ENCODE data around the gene HOMEZ. TPM values are rescaled to one million over a fixed set of nuclear protein-coding genes. Genes with fewer than 3 reads are reported as not detected.
"Not testable (repeated sequence)": the region's sequence is repeated elsewhere in the genome, so short reads cannot be mapped to it uniquely, and the experiment has no call there.

HOMEZ gene
- 8.2 TPM for polyA plus RNA-seq (2013)

- peaks cover 0 to 3% (median 3%) of the 10 kb centered on the region in 4 experiments for H3K36me3 ChIP-seq (ENCODE audit: control insufficient read depth in 4 of 4, insufficient read depth in 4 of 4, low read length in 3 of 4)
- H3K27ac ChIP-seq (ENCODE audit: insufficient read depth in 1 of 2, low read depth in 1 of 2, low read length in 2 of 2, poor library complexity in 1 of 2, severe bottlenecking in 2 of 2), result peak within 1 kb of the TSS; percentile 76 to 91
- H3K4me1 ChIP-seq (ENCODE audit: control extremely low read depth in 1 of 4, control insufficient read depth in 4 of 4, insufficient read depth in 4 of 4, low read length in 3 of 4), result peaks cover 11 to 22% (median 15%) of the 10 kb centered on the region in 4 experiments
- no peaks in the 10 kb centered on the region for H3K9me3 ChIP-seq (ENCODE audit: control extremely low read depth in 1 of 5, control insufficient read depth in 4 of 5, insufficient read depth in 2 of 5, low read depth in 1 of 5, low read length in 4 of 5)
- peak within 1 kb of the TSS; percentile 59 to 96 (median 95) for H3K4me3 ChIP-seq (ENCODE audit: control insufficient read depth in 1 of 7, extremely low read depth in 1 of 7, insufficient read depth in 4 of 7, low read depth in 2 of 7, low read length in 6 of 7)
- WGBS (ENCODE audit: insufficient coverage), result under 1% methylated on average over 48 of the region's 53 CpGs
- H3K27me3 ChIP-seq (replicated peaks in 2 of 5; ENCODE audit: control insufficient read depth in 4 of 5, insufficient read depth in 5 of 5, low read length in 4 of 5), result no peaks in the 10 kb centered on the region
- POLR2A ChIA-PET, result interaction anchor here (0.6 to 1.7 kb wide), 7 partner anchors 11 to 35 kb away, joined by 3 to 8 read pairs (median 3); partner anchors contain the start of genes BCL2L2, PABPN1 and PPP1R3E
- CTCF ChIA-PET, result interaction anchor here (0.6 to 3.0 kb wide), 12 partner anchors 9 to 274 kb away, joined by 3 to 22 read pairs (median 4); partner anchors contain the start of genes PABPN1 and PPP1R3E
- DNase-seq, result peak; percentile 97 to 98 (median 98)
Observed at GRCh38 chr14:23286020-23286901, at the start of gene HOMEZ. Gene HOMEZ, minus strand, starts transcription at chr14:23286132. Its CDS starts 180 bp downstream, at chr14:23285952.

- no peak overlapping the region for H3K27ac ChIP-seq (ENCODE audit: insufficient read depth in 1 of 2, low read depth in 1 of 2, low read length in 2 of 2, poor library complexity in 1 of 2, severe bottlenecking in 2 of 2)
- peak in 1 of 3 donors; percentile 29 for DNase-seq
- no peaks in the 10 kb centered on the region for H3K36me3 ChIP-seq (ENCODE audit: control insufficient read depth in 4 of 4, insufficient read depth in 4 of 4, low read length in 3 of 4)
- ChIA-PET POLR2A (no interaction called here), CTCF (interaction anchor here (1.0 to 1.3 kb wide), 4 partner anchors 27 to 44 kb away, joined by 3 to 4 read pairs (median 3); no protein-coding TSS in a partner anchor)
- H3K27me3 ChIP-seq (replicated peaks in 2 of 5; ENCODE audit: control insufficient read depth in 4 of 5, insufficient read depth in 5 of 5, low read length in 4 of 5), result no peaks in the 10 kb centered on the region
- 89% methylated on average over 2 of the region's 5 CpGs for WGBS (ENCODE audit: insufficient coverage)
- no peak overlapping the region for H3K4me3 ChIP-seq (ENCODE audit: control insufficient read depth in 1 of 7, extremely low read depth in 1 of 7, insufficient read depth in 4 of 7, low read depth in 2 of 7, low read length in 6 of 7)
- H3K4me1 ChIP-seq (ENCODE audit: control extremely low read depth in 1 of 4, control insufficient read depth in 4 of 4, insufficient read depth in 4 of 4, low read length in 3 of 4), result no peaks in the 10 kb centered on the region
- H3K9me3 ChIP-seq (ENCODE audit: control extremely low read depth in 1 of 5, control insufficient read depth in 4 of 5, insufficient read depth in 2 of 5, low read depth in 1 of 5, low read length in 4 of 5), result peaks cover 0 to 4% (median 1%) of the 10 kb centered on the region in 5 experiments
Observed at GRCh38 chr14:23335623-23336022, 49.7 kb upstream of the HOMEZ start.

- 78% methylated on average over 3 of the region's 4 CpGs for WGBS (ENCODE audit: insufficient coverage)
Observed at GRCh38 chr14:23327947-23328744, 42.2 kb upstream of the HOMEZ start.

GRCh38 chr14:23326491-23327332 is 40.8 kb upstream of the HOMEZ start:
- 96% methylated on average over 12 of the region's 13 CpGs for WGBS (ENCODE audit: insufficient coverage)
- Histone ChIP-seq H3K4me3 (ENCODE audit: control insufficient read depth in 1 of 7, extremely low read depth in 1 of 7, insufficient read depth in 4 of 7, low read depth in 2 of 7, low read length in 6 of 7) (no peak overlapping the region), H3K9me3 (ENCODE audit: control extremely low read depth in 1 of 5, control insufficient read depth in 4 of 5, insufficient read depth in 2 of 5, low read depth in 1 of 5, low read length in 4 of 5) (no peaks in the 10 kb centered on the region), H3K4me1 (ENCODE audit: control extremely low read depth in 1 of 4, control insufficient read depth in 4 of 4, insufficient read depth in 4 of 4, low read length in 3 of 4) (peaks cover 8 to 14% (median 13%) of the 10 kb centered on the region in 4 experiments), H3K27ac (ENCODE audit: insufficient read depth in 1 of 2, low read depth in 1 of 2, low read length in 2 of 2, poor library complexity in 1 of 2, severe bottlenecking in 2 of 2) (no peak overlapping the region), H3K27me3 (replicated peaks in 2 of 5; ENCODE audit: control insufficient read depth in 4 of 5, insufficient read depth in 5 of 5, low read length in 4 of 5) (no peaks in the 10 kb centered on the region), H3K36me3 (ENCODE audit: control insufficient read depth in 4 of 4, insufficient read depth in 4 of 4, low read length in 3 of 4) (peaks cover 13 to 29% (median 25%) of the 10 kb centered on the region in 4 experiments)
- ChIA-PET CTCF (interaction anchor here (0.9 to 7.1 kb wide), 26 partner anchors 9 to 236 kb away, joined by 3 to 108 read pairs (median 4); partner anchors contain the start of genes BCL2L2, CMTM5 and SLC22A17), POLR2A (interaction anchor here (0.7 to 1.0 kb wide), 2 partner anchors 26 to 123 kb away, joined by 3 to 5 read pairs; no protein-coding TSS in a partner anchor)
- no peak for DNase-seq

More at GRCh38 chr14:23327947-23328744, 42.2 kb upstream of the HOMEZ start:
- ChIA-PET CTCF (interaction anchor here (1.0 to 7.1 kb wide), 11 partner anchors 10 to 119 kb away, joined by 3 to 108 read pairs (median 5); partner anchors contain the start of genes CMTM5 and SLC22A17), POLR2A (interaction anchor here (0.7 kb wide), 1 partner anchor 122 kb away, joined by 3 read pairs; no protein-coding TSS in a partner anchor)
- peaks cover 0 to 6% (median 1%) of the 10 kb centered on the region in 4 experiments for H3K4me1 ChIP-seq (ENCODE audit: control extremely low read depth in 1 of 4, control insufficient read depth in 4 of 4, insufficient read depth in 4 of 4, low read length in 3 of 4)
- H3K4me3 ChIP-seq (ENCODE audit: control insufficient read depth in 1 of 7, extremely low read depth in 1 of 7, insufficient read depth in 4 of 7, low read depth in 2 of 7, low read length in 6 of 7), result no peak overlapping the region
- no peak overlapping the region for H3K27ac ChIP-seq (ENCODE audit: insufficient read depth in 1 of 2, low read depth in 1 of 2, low read length in 2 of 2, poor library complexity in 1 of 2, severe bottlenecking in 2 of 2)
- DNase-seq, result peak; percentile 79 to 87 (median 79)
- H3K36me3 ChIP-seq (ENCODE audit: control insufficient read depth in 4 of 4, insufficient read depth in 4 of 4, low read length in 3 of 4), result peaks cover 11 to 26% (median 23%) of the 10 kb centered on the region in 4 experiments
- no peaks in the 10 kb centered on the region for H3K27me3 ChIP-seq (replicated peaks in 2 of 5; ENCODE audit: control insufficient read depth in 4 of 5, insufficient read depth in 5 of 5, low read length in 4 of 5)
- H3K9me3 ChIP-seq (ENCODE audit: control extremely low read depth in 1 of 5, control insufficient read depth in 4 of 5, insufficient read depth in 2 of 5, low read depth in 1 of 5, low read length in 4 of 5), result no peaks in the 10 kb centered on the region

GRCh38 chr14:23325746-23326145 is 39.8 kb upstream of the HOMEZ start:
- not testable (repeated sequence) for DNase-seq; H3K27me3 ChIP-seq (replicated peaks in 2 of 5; ENCODE audit: control insufficient read depth in 4 of 5, insufficient read depth in 5 of 5, low read length in 4 of 5); H3K9me3 ChIP-seq (ENCODE audit: control extremely low read depth in 1 of 5, control insufficient read depth in 4 of 5, insufficient read depth in 2 of 5, low read depth in 1 of 5, low read length in 4 of 5); H3K4me3 ChIP-seq (ENCODE audit: control insufficient read depth in 1 of 7, extremely low read depth in 1 of 7, insufficient read depth in 4 of 7, low read depth in 2 of 7, low read length in 6 of 7); H3K27ac ChIP-seq (ENCODE audit: insufficient read depth in 1 of 2, low read depth in 1 of 2, low read length in 2 of 2, poor library complexity in 1 of 2, severe bottlenecking in 2 of 2)
- ChIA-PET POLR2A (interaction anchor here (0.6 kb wide), 1 partner anchor 74 kb away, joined by 3 read pairs; no protein-coding TSS in a partner anchor), CTCF (interaction anchor here (1.0 to 7.1 kb wide), 9 partner anchors 17 to 235 kb away, joined by 3 to 108 read pairs (median 7); partner anchors contain the start of genes BCL2L2, CMTM5 and SLC22A17)
- peaks cover 8 to 14% (median 13%) of the 10 kb centered on the region in 4 experiments for H3K4me1 ChIP-seq (ENCODE audit: control extremely low read depth in 1 of 4, control insufficient read depth in 4 of 4, insufficient read depth in 4 of 4, low read length in 3 of 4)
- peaks cover 13 to 29% (median 25%) of the 10 kb centered on the region in 4 experiments for H3K36me3 ChIP-seq (ENCODE audit: control insufficient read depth in 4 of 4, insufficient read depth in 4 of 4, low read length in 3 of 4)
- WGBS (ENCODE audit: insufficient coverage), result no CpG with 5 or more reads among the region's 5 CpGs

- Histone ChIP-seq H3K36me3 (ENCODE audit: control insufficient read depth in 4 of 4, insufficient read depth in 4 of 4, low read length in 3 of 4) (peaks cover 13 to 29% (median 25%) of the 10 kb centered on the region in 4 experiments), H3K27ac (ENCODE audit: insufficient read depth in 1 of 2, low read depth in 1 of 2, low read length in 2 of 2, poor library complexity in 1 of 2, severe bottlenecking in 2 of 2) (no peak overlapping the region), H3K27me3 (replicated peaks in 2 of 5; ENCODE audit: control insufficient read depth in 4 of 5, insufficient read depth in 5 of 5, low read length in 4 of 5) (no peaks in the 10 kb centered on the region), H3K9me3 (ENCODE audit: control extremely low read depth in 1 of 5, control insufficient read depth in 4 of 5, insufficient read depth in 2 of 5, low read depth in 1 of 5, low read length in 4 of 5) (no peaks in the 10 kb centered on the region), H3K4me1 (ENCODE audit: control extremely low read depth in 1 of 4, control insufficient read depth in 4 of 4, insufficient read depth in 4 of 4, low read length in 3 of 4) (peaks cover 8 to 21% (median 20%) of the 10 kb centered on the region in 4 experiments), H3K4me3 (ENCODE audit: control insufficient read depth in 1 of 7, extremely low read depth in 1 of 7, insufficient read depth in 4 of 7, low read depth in 2 of 7, low read length in 6 of 7) (no peak overlapping the region)
- CTCF ChIA-PET, result interaction anchor here (0.7 to 1.6 kb wide), 3 partner anchors 8 to 55 kb away, joined by 3 to 4 read pairs (median 3); no protein-coding TSS in a partner anchor
- no peak for DNase-seq
- POLR2A ChIA-PET, result no interaction called here
- WGBS (ENCODE audit: insufficient coverage), result 92% methylated on average over 2 of the region's 7 CpGs
Observed at GRCh38 chr14:23324993-23325392, 39.1 kb upstream of the HOMEZ start.
